ENCODE measurements around the gene MANBA.

Gene MANBA

DNA sequence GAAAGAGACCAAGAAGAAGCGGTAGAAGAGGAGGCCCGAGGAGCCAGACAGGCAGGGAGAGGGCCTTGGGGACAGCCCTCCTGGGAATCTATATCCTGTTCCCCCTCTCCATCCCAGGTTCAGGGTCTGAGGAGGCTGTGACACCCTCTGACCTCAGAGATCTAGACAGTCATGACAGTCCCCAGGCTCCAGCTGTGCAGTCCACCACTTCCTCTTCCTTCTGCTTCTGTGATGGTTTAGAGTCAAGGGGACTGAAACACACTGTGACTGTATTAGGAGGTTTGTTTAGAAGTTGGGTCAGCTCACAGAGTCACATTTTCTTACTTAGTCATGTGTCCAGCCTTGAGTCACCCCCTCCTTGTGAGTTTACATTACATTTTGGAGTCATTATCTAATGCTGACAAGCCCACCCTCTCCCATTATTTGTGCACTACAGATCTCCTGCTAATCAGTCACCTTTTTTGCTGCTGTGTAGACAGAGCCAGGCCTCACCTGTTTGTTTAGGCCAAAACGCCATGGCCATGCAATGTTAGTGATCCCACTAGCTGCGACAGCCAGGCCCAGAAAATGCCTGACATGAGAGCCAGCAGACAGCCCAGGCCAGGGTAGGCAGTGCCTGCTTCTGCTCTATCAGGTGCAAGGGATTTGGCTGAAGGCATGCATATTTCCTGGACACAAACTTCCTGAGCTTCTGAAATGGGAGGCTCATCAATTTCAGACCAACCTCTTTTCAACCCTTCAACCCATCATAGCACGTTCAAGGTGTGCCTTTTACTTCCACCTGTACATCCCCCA, 26.0 kb downstream of the MANBA start:
- Histone ChIP-seq H3K27me3 (ENCODE audit: insufficient read depth, low read depth) (no peaks in the 10 kb centered on the region), H4K20me1 (ENCODE audit: insufficient read depth) (no peaks in the 10 kb centered on the region), H3K9ac (no peak overlapping the region), H3K79me2 (ENCODE audit: insufficient read depth, low read depth) (no peaks in the 10 kb centered on the region), H3K4me3 (IDR thresholded peaks at IDR 0.05; ENCODE audit: insufficient read depth, low read depth, low read length) (no peak overlapping the region), H3K4me2 (no peak overlapping the region), H3K4me1 (ENCODE audit: low read depth, poor library complexity, severe bottlenecking) (no peaks in the 10 kb centered on the region), H2AFZ (ENCODE audit: low read depth) (no peak overlapping the region), H3K36me3 (ENCODE audit: insufficient read depth) (no peaks in the 10 kb centered on the region), H3K27ac (no peak overlapping the region)
- TF ChIP-seq, protein P1, sequence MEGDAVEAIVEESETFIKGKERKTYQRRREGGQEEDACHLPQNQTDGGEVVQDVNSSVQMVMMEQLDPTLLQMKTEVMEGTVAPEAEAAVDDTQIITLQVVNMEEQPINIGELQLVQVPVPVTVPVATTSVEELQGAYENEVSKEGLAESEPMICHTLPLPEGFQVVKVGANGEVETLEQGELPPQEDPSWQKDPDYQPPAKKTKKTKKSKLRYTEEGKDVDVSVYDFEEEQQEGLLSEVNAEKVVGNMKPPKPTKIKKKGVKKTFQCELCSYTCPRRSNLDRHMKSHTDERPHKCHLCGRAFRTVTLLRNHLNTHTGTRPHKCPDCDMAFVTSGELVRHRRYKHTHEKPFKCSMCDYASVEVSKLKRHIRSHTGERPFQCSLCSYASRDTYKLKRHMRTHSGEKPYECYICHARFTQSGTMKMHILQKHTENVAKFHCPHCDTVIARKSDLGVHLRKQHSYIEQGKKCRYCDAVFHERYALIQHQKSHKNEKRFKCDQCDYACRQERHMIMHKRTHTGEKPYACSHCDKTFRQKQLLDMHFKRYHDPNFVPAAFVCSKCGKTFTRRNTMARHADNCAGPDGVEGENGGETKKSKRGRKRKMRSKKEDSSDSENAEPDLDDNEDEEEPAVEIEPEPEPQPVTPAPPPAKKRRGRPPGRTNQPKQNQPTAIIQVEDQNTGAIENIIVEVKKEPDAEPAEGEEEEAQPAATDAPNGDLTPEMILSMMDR (conservative IDR thresholded peaks at IDR 0.05; ENCODE audit: low read depth, low read length): no peak

DNA sequence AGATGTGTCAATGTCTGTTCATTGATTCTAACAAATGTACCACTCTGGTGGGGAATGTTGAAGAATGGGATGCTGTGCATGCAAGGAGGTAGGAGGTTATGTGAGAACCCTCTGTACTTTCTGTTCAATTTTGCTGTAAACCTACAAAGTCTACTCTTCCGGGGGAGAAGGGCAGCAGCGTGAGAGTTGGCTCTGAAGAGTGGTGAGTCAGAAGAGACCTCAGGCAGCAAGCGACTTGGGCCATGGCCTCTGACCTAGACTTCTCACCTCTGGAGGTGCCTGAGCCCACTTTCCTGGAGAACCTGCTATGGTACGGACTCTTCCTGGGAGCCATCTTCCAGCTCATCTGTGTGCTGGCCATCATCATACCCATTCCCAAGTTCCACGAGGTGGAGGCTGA, 26.7 kb downstream of the MANBA start:
- Histone ChIP-seq H3K27ac (no peak overlapping the region), H3K79me2 (ENCODE audit: insufficient read depth, low read depth) (no peaks in the 10 kb centered on the region), H2AFZ (ENCODE audit: low read depth) (no peak overlapping the region), H3K9ac (no peak overlapping the region), H3K27me3 (ENCODE audit: insufficient read depth, low read depth) (no peaks in the 10 kb centered on the region), H4K20me1 (ENCODE audit: insufficient read depth) (no peaks in the 10 kb centered on the region), H3K4me1 (ENCODE audit: low read depth, poor library complexity, severe bottlenecking) (no peaks in the 10 kb centered on the region), H3K4me2 (no peak overlapping the region), H3K4me3 (IDR thresholded peaks at IDR 0.05; ENCODE audit: insufficient read depth, low read depth, low read length) (no peak overlapping the region), H3K36me3 (ENCODE audit: insufficient read depth) (no peaks in the 10 kb centered on the region)
- TF ChIP-seq, protein P1 (conservative IDR thresholded peaks at IDR 0.05; ENCODE audit: low read depth, low read length): no peak

DNA sequence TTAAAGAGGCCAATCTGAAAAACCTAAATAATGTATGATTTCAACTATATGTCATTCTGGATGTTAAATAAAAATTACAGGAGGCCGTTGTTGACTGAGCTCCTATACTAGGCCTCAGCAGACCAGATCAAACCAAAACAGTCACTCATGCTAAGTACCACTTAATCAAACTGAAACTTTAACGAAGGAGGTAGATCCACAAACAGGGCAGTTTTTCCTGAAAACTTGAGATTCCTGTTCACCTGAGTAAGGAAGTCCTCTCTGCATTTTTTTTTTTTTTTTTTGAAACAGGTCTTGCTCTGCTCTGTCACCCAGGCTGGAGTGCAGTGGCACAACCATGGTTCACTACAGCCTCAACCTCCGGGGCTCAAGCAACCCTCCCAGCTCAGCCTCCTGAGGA, 27.7 kb downstream of the MANBA start:
- no peak overlapping the region for H2AFZ ChIP-seq (ENCODE audit: low read depth)
- TF ChIP-seq, protein P1 (conservative IDR thresholded peaks at IDR 0.05; ENCODE audit: low read depth, low read length): no peak
- H4K20me1 ChIP-seq (ENCODE audit: insufficient read depth): no peaks in the 10 kb centered on the region
- no peaks in the 10 kb centered on the region for H3K4me1 ChIP-seq (ENCODE audit: low read depth, poor library complexity, severe bottlenecking)
- H3K4me2 ChIP-seq: no peak overlapping the region
- no peaks in the 10 kb centered on the region for H3K27me3 ChIP-seq (ENCODE audit: insufficient read depth, low read depth)
- H3K79me2 ChIP-seq (ENCODE audit: insufficient read depth, low read depth): no peaks in the 10 kb centered on the region
- H3K4me3 ChIP-seq (IDR thresholded peaks at IDR 0.05; ENCODE audit: insufficient read depth, low read depth, low read length): no peak overlapping the region
- no peaks in the 10 kb centered on the region for H3K36me3 ChIP-seq (ENCODE audit: insufficient read depth)
- no peak overlapping the region for H3K27ac ChIP-seq
- H3K9ac ChIP-seq: no peak overlapping the region

DNA sequence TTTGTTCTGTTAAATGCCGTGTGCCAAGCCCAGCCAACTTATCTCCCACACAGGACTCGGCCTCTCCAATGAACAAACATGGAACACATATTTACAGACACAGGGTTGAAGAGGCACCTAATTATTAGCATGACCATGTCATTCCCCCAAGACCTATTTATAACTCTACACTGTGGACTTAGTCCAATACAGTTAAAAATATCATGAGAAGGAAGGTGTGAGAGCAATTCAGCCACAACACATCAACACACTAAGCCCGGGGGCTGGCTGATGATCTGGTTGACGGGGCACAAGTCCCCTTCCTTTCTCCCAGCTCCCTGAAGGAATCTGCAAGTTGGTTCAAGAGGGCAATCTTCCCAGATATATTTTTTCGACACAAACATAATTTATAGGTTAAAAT, 28.1 kb downstream of the MANBA start:
- Histone ChIP-seq H2AFZ (ENCODE audit: low read depth) (no peak overlapping the region), H3K27ac (no peak overlapping the region), H3K36me3 (ENCODE audit: insufficient read depth) (no peaks in the 10 kb centered on the region), H3K79me2 (ENCODE audit: insufficient read depth, low read depth) (no peaks in the 10 kb centered on the region), H3K4me1 (ENCODE audit: low read depth, poor library complexity, severe bottlenecking) (no peaks in the 10 kb centered on the region), H3K27me3 (ENCODE audit: insufficient read depth, low read depth) (no peaks in the 10 kb centered on the region), H3K4me2 (no peak overlapping the region), H3K4me3 (IDR thresholded peaks at IDR 0.05; ENCODE audit: insufficient read depth, low read depth, low read length) (no peak overlapping the region), H3K9ac (no peak overlapping the region), H4K20me1 (ENCODE audit: insufficient read depth) (no peaks in the 10 kb centered on the region)
- TF ChIP-seq, protein P1 (conservative IDR thresholded peaks at IDR 0.05; ENCODE audit: low read depth, low read length): no peak
